Liver (tissue), 9 donors: ENCODE data around the gene THAP8. TPM values are rescaled to one million over a fixed set of nuclear protein-coding genes. Genes with fewer than 3 reads are reported as not detected.
"Not testable (repeated sequence)": the region's sequence is repeated elsewhere in the genome, so short reads cannot be mapped to it uniquely, and the experiment has no call there.

ENCODE experiments used
- DNase-seq: peaks from one replicate; pipeline ENCODE4 v3.0.0-alpha.2; 2017; ENCODE audit warnings: low spot score
- H3K27ac ChIP-seq, 2 donors: one replicate each; pipeline ENCODE4 v1.7.0; 2013; ENCODE audit warnings: inconsistent platforms in 2 of 2, low read length in 2 of 2, control low read depth in 1 of 2, low read depth in 1 of 2, mild to moderate bottlenecking in 1 of 2
- H3K27me3 ChIP-seq, 4 donors: one replicate each; pipeline versions ENCODE4 v1.6.1 to v1.7.0; 2013; ENCODE audit warnings: low read length in 3 of 4, inconsistent platforms in 1 of 4, mild to moderate bottlenecking in 1 of 4, moderate library complexity in 1 of 4; ENCODE audit not compliant: control insufficient read depth in 4 of 4, insufficient read depth in 4 of 4
- H3K36me3 ChIP-seq, 4 donors: one replicate each; pipeline versions ENCODE4 v1.6.1 to v1.7.0; 2013; ENCODE audit warnings: low read length in 3 of 4, mild to moderate bottlenecking in 3 of 4, low read depth in 1 of 4, moderate library complexity in 1 of 4; ENCODE audit not compliant: control insufficient read depth in 4 of 4, insufficient read depth in 3 of 4
- H3K4me1 ChIP-seq, 4 donors: one replicate each; pipeline versions ENCODE4 v1.6.1 to v1.7.0; 2013; ENCODE audit warnings: low read length in 3 of 4, mild to moderate bottlenecking in 3 of 4, moderate library complexity in 1 of 4; ENCODE audit not compliant: control insufficient read depth in 4 of 4, insufficient read depth in 4 of 4
- H3K4me3 ChIP-seq, 3 donors: one replicate each; pipeline versions ENCODE4 v1.6.1 to v1.7.0; 2013; ENCODE audit warnings: low read length in 3 of 3, control low read depth in 1 of 3, low read depth in 1 of 3, mild to moderate bottlenecking in 1 of 3
- H3K9ac ChIP-seq, 2 donors: one replicate each; pipeline ENCODE4 v1.7.0; 2013; ENCODE audit warnings: low read length in 2 of 2, mild to moderate bottlenecking in 2 of 2, moderate library complexity in 2 of 2, control low read depth in 1 of 2, low read depth in 1 of 2
- H3K9me3 ChIP-seq, 4 donors: one replicate each; pipeline versions ENCODE4 v1.6.1 to v1.7.0; 2013; ENCODE audit warnings: low read length in 3 of 4; ENCODE audit not compliant: control insufficient read depth in 4 of 4
- CTCF ChIP-seq: fragments of 150-350 bp; IDR thresholded peaks from 2 replicates; pipeline ENCODE4 v1.5.1; 2017; ENCODE audit warnings: improper control_type of control experiment, low read depth, low read length; ENCODE audit not compliant: missing input control
- EGR1 ChIP-seq, 2 donors: IDR thresholded peaks; 2 replicates each; pipeline ENCODE4 v1.6.1; 2016 to 2018; ENCODE audit warnings: antibody characterized with exemption in 2 of 2, low read depth in 2 of 2
- FOXA2 ChIP-seq: IDR thresholded peaks from 2 replicates; pipeline ENCODE4 v1.6.1; 2016; ENCODE audit warnings: antibody characterized with exemption
- HNF4A ChIP-seq, 2 donors: conservative IDR thresholded peaks; 2 replicates each; pipeline ENCODE4 v1.6.1; 2016; ENCODE audit warnings: antibody characterized with exemption in 2 of 2, mild to moderate bottlenecking in 2 of 2
- JUND ChIP-seq, 2 donors: IDR thresholded peaks; 2 replicates each; pipeline ENCODE4 v1.6.1; 2016; ENCODE audit warnings: antibody characterized with exemption in 2 of 2
- MAX ChIP-seq: IDR thresholded peaks from 2 replicates; pipeline ENCODE4 v1.6.1; 2016; ENCODE audit warnings: antibody characterized with exemption
- NR2F2 ChIP-seq: IDR thresholded peaks from 2 replicates; pipeline ENCODE4 v1.6.1; 2016; ENCODE audit warnings: antibody characterized with exemption
- RAD21 ChIP-seq, 2 donors: IDR thresholded peaks; 2 replicates each; pipeline ENCODE4 v1.6.1; 2016; ENCODE audit warnings: antibody characterized with exemption in 2 of 2, mild to moderate bottlenecking in 2 of 2
- REST ChIP-seq: IDR thresholded peaks from 2 replicates; pipeline ENCODE4 v1.6.1; 2016; ENCODE audit warnings: antibody characterized with exemption, mild to moderate bottlenecking
- RXRA ChIP-seq, 2 donors: IDR thresholded peaks; 2 replicates each; pipeline ENCODE4 v1.6.1; 2017 to 2018; ENCODE audit warnings: antibody characterized with exemption in 2 of 2, mild to moderate bottlenecking in 1 of 2
- SP1 ChIP-seq: IDR thresholded peaks from 2 replicates; pipeline ENCODE4 v1.6.1; 2018; ENCODE audit warnings: antibody characterized with exemption, mild to moderate bottlenecking
- YY1 ChIP-seq: IDR thresholded peaks from 2 replicates; pipeline ENCODE4 v1.6.1; 2016; ENCODE audit warnings: antibody characterized with exemption, mild to moderate bottlenecking
- ZBTB33 ChIP-seq: IDR thresholded peaks from 2 replicates; pipeline ENCODE4 v1.6.1; 2016; ENCODE audit warnings: antibody characterized with exemption
- WGBS: extraction: QIAGEN DNeasy Blood & Tissue Kit; methylation state at CpG from one replicate; pipeline ENCODE4 v1.1.7; 2013; 5-methylcytosine and 5-hydroxymethylcytosine counted together
- polyA plus RNA-seq, 2 donors: library from polyadenylated mRNA; stranded (reverse) in 1 of 2; unstranded in 1 of 2; fragments of 200-250 nt in 1 of 2; fragments of >200 nt in 1 of 2; fragmentation: Nextera tagmentation in 1 of 2; extraction: Ambion mirVana in 1 of 2; gene quantifications; one replicate each; pipeline versions ENCODE4 v1.2.1 to v1.2.3, GENCODE V29; 2013 to 2015
- total RNA-seq, 2 donors: library from RNA; depleted of rRNA; stranded (reverse); fragments of >200 nt; gene quantifications; one replicate each; pipeline ENCODE4 v1.2.3, GENCODE V29; 2014
- donor health status: healthy.
- donor health status: healthy.
- donor health status: healthy.
- donor health status: healthy.
- donor health status: healthy.

THAP8 gene
- total and polyA plus RNA-seq, 4 donors: 1.8 to 4.4 (median 3.3) TPM

- Histone ChIP-seq H3K9me3 (no peaks in the 10 kb centered on the region), H3K36me3 (no peaks in the 10 kb centered on the region), H3K4me3 (no peak overlapping the region), H3K9ac (no peak overlapping the region), H3K27me3 (no peaks in the 10 kb centered on the region), H3K27ac (no peak overlapping the region), H3K4me1 (no peaks in the 10 kb centered on the region)
- 97% methylated on average over 8 of the region's 8 CpGs for WGBS
- DNase-seq: no peak
- no peak for TF ChIP-seq YY1
- no peak for TF ChIP-seq RXRA (IDR thresholded peaks at IDR 0.05)
- no peak for TF ChIP-seq ZBTB33
- TF ChIP-seq HNF4A (conservative IDR thresholded peaks at IDR 0.05): no peak
- no peak for TF ChIP-seq REST
- no peak for TF ChIP-seq EGR1 (IDR thresholded peaks at IDR 0.05; ENCODE audit: low read depth in 2 of 2)
Observed at GRCh38 chr19:36072081-36072480, 18.0 kb upstream of the THAP8 start.

GRCh38 chr19:36068810-36069499, 14.9 kb upstream of the THAP8 start:
- H3K36me3 ChIP-seq, H3K27ac ChIP-seq, H3K9ac ChIP-seq, H3K9me3 ChIP-seq, H3K27me3 ChIP-seq, DNase-seq, H3K4me3 ChIP-seq, H3K4me1 ChIP-seq: not testable (repeated sequence)
- WGBS: 98% methylated on average over 54 of the region's 57 CpGs

- H3K9ac ChIP-seq: no peak overlapping the region
- H3K4me1 ChIP-seq: no peaks in the 10 kb centered on the region
- no peak overlapping the region for H3K4me3 ChIP-seq
- H3K27ac ChIP-seq: no peak overlapping the region
- H3K27me3 ChIP-seq: no peaks in the 10 kb centered on the region
- WGBS: 98% methylated on average over 11 of the region's 11 CpGs
- no peak for DNase-seq
- no peaks in the 10 kb centered on the region for H3K36me3 ChIP-seq
- H3K9me3 ChIP-seq: no peaks in the 10 kb centered on the region
- no peak for TF ChIP-seq REST
- no peak for TF ChIP-seq NR2F2
- TF ChIP-seq YY1: no peak
- no peak for TF ChIP-seq SP1
- TF ChIP-seq RXRA (IDR thresholded peaks at IDR 0.05): no peak
- TF ChIP-seq ZBTB33: no peak
- TF ChIP-seq MAX: no peak
- no peak for TF ChIP-seq CTCF
- no peak for TF ChIP-seq RAD21 (IDR thresholded peaks at IDR 0.05)
- no peak for TF ChIP-seq JUND (IDR thresholded peaks at IDR 0.05)
- TF ChIP-seq FOXA2: no peak
- no peak for TF ChIP-seq HNF4A (conservative IDR thresholded peaks at IDR 0.05)
Observed at GRCh38 chr19:36067681-36068080, 13.6 kb upstream of the THAP8 start.
